ENCODE results near the gene CFAP45. TPM values are rescaled to one million over a fixed set of nuclear protein-coding genes. Genes with fewer than 3 reads are reported as not detected.

The CFAP45 gene
- total and polyA plus RNA-seq, 7 donors = 0.04 to 0.42 (median 0.19) TPM; not detected in 3

DNA sequence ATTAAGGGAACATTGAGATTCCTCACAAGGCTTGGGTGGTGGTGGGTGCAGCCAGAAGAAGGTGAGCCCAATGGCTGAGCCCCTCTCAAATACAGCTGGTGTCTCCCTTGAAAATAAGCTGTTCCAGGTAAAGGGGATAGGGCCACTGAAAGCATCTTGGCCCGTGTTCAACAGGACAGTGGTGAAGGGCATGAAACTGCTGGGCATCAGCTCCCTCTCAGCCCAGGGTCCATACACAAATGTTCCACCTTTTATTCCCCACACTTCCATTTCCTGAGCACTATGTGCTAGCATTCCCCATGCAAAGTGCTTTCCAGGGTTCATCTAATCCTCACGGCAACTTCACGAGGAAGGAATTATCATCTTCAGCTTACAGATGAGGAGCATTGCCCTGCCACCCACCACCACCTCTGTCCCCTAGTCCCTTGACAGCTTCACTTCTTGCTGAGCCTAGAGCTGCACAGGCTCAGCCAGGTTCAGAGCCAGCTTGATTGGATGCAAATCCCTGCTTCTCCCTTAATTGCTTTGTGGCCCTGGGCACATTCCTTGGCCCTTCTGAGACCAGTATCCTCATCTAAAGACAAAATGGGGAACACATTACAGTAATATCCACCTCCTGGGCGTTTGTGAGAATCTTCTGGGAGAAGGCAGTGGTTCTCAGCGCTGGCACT lies 15.7 kb upstream of the CFAP45 start:
- Histone ChIP-seq H3K27me3 (ENCODE audit: insufficient read depth in 3 of 3, low read length in 2 of 3) (no peaks in the 10 kb centered on the region), H3K36me3 (ENCODE audit: insufficient read depth in 1 of 2, low read depth in 1 of 2) (peaks cover 0 to 21% of the 10 kb centered on the region in 2 donors), H3K4me3 (no peak overlapping the region), H3K27ac (no peak overlapping the region), H3K9me3 (no peaks in the 10 kb centered on the region), H3K4me1 (peaks cover 14% of the 10 kb centered on the region)
- 41 to 52% (median 46%) methylated on average over 5 of the region's 5 CpGs for WGBS, 3 donors
- no peak for DNase-seq
- TF ChIP-seq, protein P1, sequence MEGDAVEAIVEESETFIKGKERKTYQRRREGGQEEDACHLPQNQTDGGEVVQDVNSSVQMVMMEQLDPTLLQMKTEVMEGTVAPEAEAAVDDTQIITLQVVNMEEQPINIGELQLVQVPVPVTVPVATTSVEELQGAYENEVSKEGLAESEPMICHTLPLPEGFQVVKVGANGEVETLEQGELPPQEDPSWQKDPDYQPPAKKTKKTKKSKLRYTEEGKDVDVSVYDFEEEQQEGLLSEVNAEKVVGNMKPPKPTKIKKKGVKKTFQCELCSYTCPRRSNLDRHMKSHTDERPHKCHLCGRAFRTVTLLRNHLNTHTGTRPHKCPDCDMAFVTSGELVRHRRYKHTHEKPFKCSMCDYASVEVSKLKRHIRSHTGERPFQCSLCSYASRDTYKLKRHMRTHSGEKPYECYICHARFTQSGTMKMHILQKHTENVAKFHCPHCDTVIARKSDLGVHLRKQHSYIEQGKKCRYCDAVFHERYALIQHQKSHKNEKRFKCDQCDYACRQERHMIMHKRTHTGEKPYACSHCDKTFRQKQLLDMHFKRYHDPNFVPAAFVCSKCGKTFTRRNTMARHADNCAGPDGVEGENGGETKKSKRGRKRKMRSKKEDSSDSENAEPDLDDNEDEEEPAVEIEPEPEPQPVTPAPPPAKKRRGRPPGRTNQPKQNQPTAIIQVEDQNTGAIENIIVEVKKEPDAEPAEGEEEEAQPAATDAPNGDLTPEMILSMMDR (IDR thresholded peaks at IDR 0.05) = no peak
- intact Hi-C loops (cut with DNase I) = no loop called here
- ATAC-seq = no peak

DNA sequence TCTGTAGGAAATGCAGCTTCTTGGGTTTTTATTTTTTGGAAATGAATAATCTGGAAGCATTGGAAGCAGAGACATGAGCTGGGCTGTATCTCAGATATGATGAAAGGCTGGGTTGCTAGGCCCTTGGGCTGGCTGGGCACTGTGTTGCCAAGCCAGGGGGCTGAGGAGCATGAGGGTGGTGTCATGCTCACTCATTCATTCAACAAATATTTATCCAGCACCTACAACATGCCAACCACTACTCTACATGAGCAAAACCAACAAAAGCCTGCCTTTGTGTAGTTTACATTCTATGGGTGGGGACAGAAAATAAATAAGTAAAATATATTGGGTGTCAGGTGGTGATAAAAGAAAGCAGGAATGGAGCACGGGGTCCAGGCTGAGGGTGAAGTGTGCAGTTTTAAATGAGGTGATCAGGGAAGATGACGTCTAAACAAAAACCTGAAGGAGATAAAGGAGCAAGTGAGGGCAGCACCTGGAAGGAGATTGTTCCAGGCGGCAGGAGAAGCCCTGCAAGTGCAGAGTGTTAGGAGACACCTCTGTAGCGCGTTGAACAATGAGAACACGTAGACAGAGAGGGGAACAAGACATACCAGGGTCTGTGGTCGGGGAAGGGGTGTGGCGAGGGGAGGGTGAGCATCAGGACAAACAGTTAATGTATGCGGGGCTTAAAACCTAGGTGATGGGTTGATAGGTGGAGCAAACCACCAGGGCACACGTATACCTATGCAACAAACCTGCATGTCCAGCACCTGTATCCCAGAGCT lies 14.5 kb upstream of the CFAP45 start:
- Histone ChIP-seq H3K36me3 (ENCODE audit: insufficient read depth in 1 of 2, low read depth in 1 of 2) (peaks cover 0 to 11% of the 10 kb centered on the region in 2 donors), H3K9me3 (no peaks in the 10 kb centered on the region), H3K27me3 (ENCODE audit: insufficient read depth in 3 of 3, low read length in 2 of 3) (no peaks in the 10 kb centered on the region), H3K4me1 (peaks cover 11% of the 10 kb centered on the region), H3K4me3 (no peak overlapping the region), H3K27ac (no peak overlapping the region)
- WGBS, 3 donors = 93 to 96% (median 94%) methylated on average over 10 of the region's 10 CpGs
- TF ChIP-seq, protein P1 (IDR thresholded peaks at IDR 0.05) = no peak
- DNase-seq (no peak), ATAC-seq (no peak)
- intact Hi-C loops (cut with DNase I) = no loop called here

DNA sequence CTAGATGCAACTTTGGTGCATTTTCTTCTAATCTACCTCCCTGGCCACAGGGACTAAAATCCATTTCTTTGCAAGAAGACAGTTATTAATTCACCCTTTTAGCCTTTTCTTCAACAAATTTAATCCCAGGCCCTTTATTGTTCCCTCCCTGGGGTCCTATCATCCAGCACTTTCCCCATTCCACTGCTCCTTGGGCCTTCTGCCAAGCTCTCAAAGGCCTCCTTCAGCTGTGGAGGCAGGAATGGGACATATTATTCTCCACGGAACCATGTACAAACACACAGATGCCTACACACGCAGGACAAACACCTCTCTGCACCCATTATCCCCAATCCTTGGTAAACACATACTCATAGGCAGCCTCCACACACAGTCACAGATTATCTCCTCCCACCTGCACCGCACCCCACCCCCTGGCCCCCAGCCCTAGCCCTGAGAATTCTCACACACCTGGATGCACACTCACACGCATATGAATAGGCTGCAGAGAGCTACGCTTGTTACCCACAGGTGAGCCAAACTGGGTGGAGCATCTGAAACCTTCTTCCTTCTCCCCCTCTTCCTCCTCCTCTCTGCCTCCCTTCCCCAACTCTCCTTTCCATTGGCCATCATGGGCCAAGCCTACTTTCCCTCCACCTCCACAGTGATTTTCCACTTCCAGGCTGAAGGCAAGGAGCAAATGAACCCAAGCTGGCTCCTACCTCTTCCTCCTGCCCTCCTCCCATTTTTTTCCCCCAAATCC lies 13.7 kb upstream of the CFAP45 start:
- DNase-seq (peak in 1 of 2 donors; percentile 49), ATAC-seq (no peak)
- H3K9me3 ChIP-seq = no peaks in the 10 kb centered on the region
- TF ChIP-seq, protein P1 (IDR thresholded peaks at IDR 0.05) = no peak
- no peak overlapping the region for H3K27ac ChIP-seq
- no peaks in the 10 kb centered on the region for H3K27me3 ChIP-seq (ENCODE audit: insufficient read depth in 3 of 3, low read length in 2 of 3)
- H3K4me3 ChIP-seq = no peak overlapping the region
- 62 to 80% (median 77%) methylated on average over 5 of the region's 5 CpGs for WGBS, 3 donors
- peaks cover 0 to 2% of the 10 kb centered on the region in 2 donors for H3K36me3 ChIP-seq (ENCODE audit: insufficient read depth in 1 of 2, low read depth in 1 of 2)
- intact Hi-C loops (cut with DNase I) = no loop called here
- H3K4me1 ChIP-seq = peaks cover 4% of the 10 kb centered on the region

DNA sequence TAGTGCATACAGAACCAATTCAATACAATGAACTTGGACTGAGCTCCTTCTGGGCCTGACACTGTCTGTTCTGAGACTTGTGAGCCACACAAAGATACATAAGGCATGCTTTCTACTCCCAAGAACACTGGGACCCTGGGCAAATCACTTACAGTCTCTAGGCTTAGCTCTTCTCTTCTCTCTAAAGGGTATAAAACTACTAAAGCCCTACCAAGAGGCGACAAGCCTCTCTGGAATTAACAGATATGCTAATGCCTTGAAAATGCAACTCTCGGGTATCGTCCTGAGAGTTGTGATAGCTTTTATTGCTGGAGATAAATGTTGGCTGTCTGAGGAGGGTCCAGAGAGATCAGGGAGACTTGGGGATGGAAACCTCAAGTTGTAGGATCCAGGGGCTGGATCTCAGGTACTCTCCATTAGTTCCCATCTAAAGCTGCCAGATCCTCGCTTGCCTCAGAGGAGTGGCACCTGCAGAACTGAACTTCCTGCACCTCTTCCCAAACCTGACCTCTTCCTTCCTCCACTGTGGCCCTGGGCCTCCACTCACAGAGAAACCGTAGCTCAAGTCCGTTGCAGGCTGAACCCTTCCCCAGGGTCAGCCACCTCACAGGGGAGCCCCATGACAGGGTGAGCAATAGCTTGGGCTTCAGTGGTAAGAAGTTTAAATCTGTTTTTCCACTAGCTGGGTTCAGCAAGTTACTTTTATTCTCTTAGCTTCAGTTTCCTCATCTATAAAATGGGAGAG lies 11.5 kb upstream of the CFAP45 start:
- ATAC-seq (no peak), DNase-seq (no peak)
- no peaks in the 10 kb centered on the region for H3K36me3 ChIP-seq (ENCODE audit: insufficient read depth in 1 of 2, low read depth in 1 of 2)

More for the DNA sequence above, 11.5 kb upstream of the CFAP45 start:
- peaks cover under 1% of the 10 kb centered on the region for H3K4me1 ChIP-seq
- H3K27ac ChIP-seq = peak overlapping the region; percentile 37
- WGBS, 3 donors = 82 to 90% (median 83%) methylated on average over 6 of the region's 6 CpGs
- intact Hi-C loops (cut with DNase I) = no loop called here
- H3K9me3 ChIP-seq = no peaks in the 10 kb centered on the region
- H3K27me3 ChIP-seq (ENCODE audit: insufficient read depth in 3 of 3, low read length in 2 of 3) = no peaks in the 10 kb centered on the region
- TF ChIP-seq, protein P1 (IDR thresholded peaks at IDR 0.05) = no peak
- no peak overlapping the region for H3K4me3 ChIP-seq

Measured in psoas muscle (tissue), 8 donors.